HepG2 (cell line): ENCODE measurements around the gene SPATA7. TPM values are rescaled to one million over a fixed set of nuclear protein-coding genes. Genes with fewer than 3 reads are reported as not detected.

ENCODE experiments used
- ARNT ChIP-seq: fragments of 450-650 bp; IDR thresholded peaks from 2 replicates; pipeline ENCODE4 v1.6.1; 2017
- FLYWCH1 ChIP-seq: sonication (generic); formaldehyde crosslinking; IDR thresholded peaks from 2 replicates; pipeline ENCODE4 v1.8.1; 2023; ENCODE audit warnings: mild to moderate bottlenecking, missing genetic modification reagents
- HDAC6 ChIP-seq: fragments of 200-600 bp; sonication (generic); IDR thresholded peaks from 2 replicates; pipeline ENCODE4 v1.7.0; 2017; ENCODE audit warnings: mild to moderate bottlenecking, antibody characterized with exemption, low read length, low read depth
- RBAK ChIP-seq: sonication (generic); formaldehyde crosslinking; IDR thresholded peaks from 2 replicates; pipeline ENCODE4 v1.5.1; 2020; ENCODE audit warnings: mild to moderate bottlenecking, missing genetic modification reagents
- RERE ChIP-seq: IDR thresholded peaks from 2 replicates; pipeline ENCODE4 v1.6.1; 2016; ENCODE audit warnings: low read depth, missing genetic modification reagents, missing compliant biosample characterization
- ZBTB21 ChIP-seq: sonication (generic); formaldehyde crosslinking; IDR thresholded peaks from 2 replicates; pipeline ENCODE4 v1.4.0; 2020; ENCODE audit warnings: missing genetic modification reagents
- ZFP41 ChIP-seq: sonication (generic); formaldehyde crosslinking; IDR thresholded peaks from 2 replicates; pipeline ENCODE4 v1.4.0; 2020; ENCODE audit warnings: mild to moderate bottlenecking, missing genetic modification reagents, borderline replicate concordance
- ZNF3 ChIP-seq: IDR thresholded peaks from 2 replicates; pipeline ENCODE4 v1.7.0; 2017; ENCODE audit warnings: inconsistent platforms
- ZNF407 ChIP-seq: sonication (generic); formaldehyde crosslinking; IDR thresholded peaks from one replicate; pipeline ENCODE4 v1.5.1; 2020; ENCODE audit warnings: mild to moderate bottlenecking, missing genetic modification reagents; ENCODE audit errors: not compliant biosample characterization
- ZNF513 ChIP-seq: sonication (generic); formaldehyde crosslinking; conservative IDR thresholded peaks from 2 replicates; pipeline ENCODE4 v1.5.0; 2020; ENCODE audit warnings: missing genetic modification reagents
- polyA plus RNA-seq, 8 experiments: library from polyadenylated mRNA; depleted of rRNA in 3 of 8; stranded (reverse) in 7 of 8; unstranded in 1 of 8; fragments of >200 nt; fragmentation: Illumina TruSeq in 4 of 8; extraction: Trizol in 4 of 8; gene quantifications; 2 replicates each; pipeline versions ENCODE4 v1.2.1 to v1.2.3, GENCODE V29; 2011 to 2016; ENCODE audit warnings: low read depth in 4 of 8, missing spikeins in 1 of 8, mixed read lengths in 1 of 8; ENCODE audit not compliant: insufficient read depth in 1 of 8
- total RNA-seq, 5 experiments: library from RNA; depleted of rRNA; stranded (reverse); fragments of >200 nt; fragmentation: Illumina TruSeq; extraction: Trizol; gene quantifications; 2 replicates each; pipeline ENCODE4 v1.2.3, GENCODE V29; 2016; ENCODE audit warnings: low read depth in 1 of 5
- TF ChIP-seq, protein P1 (sequence below): sonication (generic); formaldehyde crosslinking; IDR thresholded peaks from 2 replicates; pipeline ENCODE4 v1.5.0; 2020; ENCODE audit warnings: missing genetic modification reagents

Gene SPATA7
- total and polyA plus RNA-seq, 2 of the 13 experiments (the other 11 are each of a cell fraction or from before 2014, with no cell fraction given): 3.6 to 5.5 TPM

GRCh38 chr14:88385212-88386101 is at the start of gene SPATA7 (continued):
- TF ChIP-seq ARNT (no peak), RERE (CRISPR knock-in tag) (no peak), RBAK (no peak), ZFP41 (no peak), ZNF407 (CRISPR knock-in tag) (no peak), HDAC6 (no peak), FLYWCH1 (CRISPR knock-in tag) (no peak), ZNF3 (no peak), ZNF513 (CRISPR knock-in tag) (0 out of 2 replicates have a peak, but pooled peaks have one; percentile 69), ZBTB21 (CRISPR knock-in tag) (0 out of 2 replicates have a peak, but pooled peaks have one; percentile 19)
- TF ChIP-seq, protein P1, sequence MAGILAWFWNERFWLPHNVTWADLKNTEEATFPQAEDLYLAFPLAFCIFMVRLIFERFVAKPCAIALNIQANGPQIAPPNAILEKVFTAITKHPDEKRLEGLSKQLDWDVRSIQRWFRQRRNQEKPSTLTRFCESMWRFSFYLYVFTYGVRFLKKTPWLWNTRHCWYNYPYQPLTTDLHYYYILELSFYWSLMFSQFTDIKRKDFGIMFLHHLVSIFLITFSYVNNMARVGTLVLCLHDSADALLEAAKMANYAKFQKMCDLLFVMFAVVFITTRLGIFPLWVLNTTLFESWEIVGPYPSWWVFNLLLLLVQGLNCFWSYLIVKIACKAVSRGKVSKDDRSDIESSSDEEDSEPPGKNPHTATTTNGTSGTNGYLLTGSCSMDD (CRISPR knock-in tag): no peak
